HG02884 (cell line): ENCODE measurements around the gene SLC5A6.

ENCODE experiments used
- ATAC-seq: cut with Tn5 transposase; IDR thresholded peaks from one replicate; pipeline ENCODE4 v1.9.1; 2021; ENCODE audit warnings: mild to moderate bottlenecking, moderate library complexity; ENCODE audit not compliant: unreplicated experiment

The SLC5A6 gene

DNA sequence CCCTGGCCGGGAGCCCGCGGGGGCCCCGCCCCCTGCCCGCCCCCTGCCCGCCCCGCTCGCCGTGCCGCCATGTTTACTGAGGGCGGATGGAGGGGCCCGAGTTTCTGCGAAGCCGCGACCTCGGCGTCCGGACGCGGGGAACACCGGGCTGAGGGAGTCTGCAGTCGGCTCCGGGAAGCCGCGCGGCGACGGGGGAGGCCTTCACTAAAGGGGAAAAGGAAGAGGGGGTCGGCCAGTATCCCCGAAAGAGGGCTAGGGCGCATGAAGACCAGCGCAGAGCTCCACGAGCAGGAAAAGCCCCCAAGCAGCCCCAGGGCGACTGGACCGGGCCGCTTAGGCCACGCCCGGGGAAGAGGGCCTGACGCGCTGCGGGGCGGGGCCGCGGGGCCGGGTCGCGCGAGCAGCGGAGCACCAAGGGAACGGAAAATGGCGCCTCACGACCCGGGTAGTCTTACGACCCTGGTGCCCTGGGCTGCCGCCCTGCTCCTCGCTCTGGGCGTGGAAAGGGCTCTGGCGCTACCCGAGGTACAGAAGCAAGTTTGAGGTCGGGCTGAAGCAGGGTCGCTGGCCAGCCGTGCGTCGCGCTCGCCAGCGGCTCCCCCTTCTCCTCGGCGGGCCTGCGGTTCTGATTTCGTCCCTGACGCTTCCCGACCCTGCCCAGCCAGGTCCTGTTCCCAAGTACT, at the start of gene SLC5A6, which contains the start of gene ATRAID:
TSS of gene SLC5A6 (minus strand) at position 326 of the 683 bp plus-strand sequence. CDS start 4,618 bp downstream, outside the sequence.
TSS of gene ATRAID (plus strand) at position 99 of the 683 bp plus-strand sequence. CDS start at position 427, 328 bp downstream.
- peak; percentile 63 for ATAC-seq

DNA sequence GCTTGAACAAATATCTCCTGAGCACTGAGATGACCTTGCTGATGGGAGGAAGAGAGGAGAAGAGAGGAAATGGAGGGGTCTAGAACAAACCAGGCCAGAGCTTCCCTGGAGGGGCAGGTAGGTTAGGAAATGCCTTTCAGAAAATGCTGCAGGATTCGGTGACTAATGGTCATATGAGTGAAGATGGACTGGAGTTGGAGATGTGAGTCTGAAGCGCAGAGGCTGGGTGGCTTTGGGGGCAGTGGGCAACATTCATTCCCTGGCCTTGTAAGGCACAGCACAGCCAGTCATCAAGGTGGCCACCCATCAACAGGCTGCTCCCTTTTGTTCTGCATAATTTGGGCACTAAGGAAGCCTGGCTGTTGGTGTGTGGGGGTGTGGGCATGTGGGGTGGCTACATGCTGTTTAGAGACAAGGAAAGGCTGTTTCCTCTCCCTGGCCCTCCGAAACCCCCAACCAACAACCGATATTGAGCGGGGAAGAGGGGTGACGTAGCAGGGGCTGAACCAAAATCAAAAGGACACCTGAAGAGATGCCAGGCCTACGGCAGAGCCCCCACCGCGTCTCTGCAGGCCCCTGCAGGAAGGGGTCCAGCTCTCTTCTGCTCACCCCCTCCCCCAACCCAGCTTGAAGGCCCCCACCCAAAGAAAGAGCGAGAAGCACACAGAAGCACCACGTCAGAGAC, 49.3 kb upstream of the SLC5A6 start:
- ATAC-seq: no peak

DNA sequence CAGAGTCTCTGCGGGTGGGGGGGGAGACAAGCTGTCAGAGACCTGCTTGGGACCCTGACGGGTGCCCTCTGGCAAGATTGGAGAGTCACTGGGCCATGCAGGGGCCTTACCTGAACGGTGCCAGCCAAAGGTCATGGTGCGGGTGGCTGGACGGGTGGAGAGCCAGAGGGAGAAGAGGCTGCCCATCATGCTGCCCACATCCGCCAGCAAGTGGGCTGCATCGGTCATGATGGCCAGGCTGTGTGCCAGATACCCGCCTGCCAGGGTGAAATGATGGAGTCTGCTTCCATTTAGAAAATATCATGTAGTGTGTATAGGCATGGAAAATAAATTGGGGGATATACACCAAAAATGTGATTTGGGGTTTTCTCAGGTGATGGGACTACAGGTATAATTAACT, 46.0 kb upstream of the SLC5A6 start:
- ATAC-seq: no peak

DNA sequence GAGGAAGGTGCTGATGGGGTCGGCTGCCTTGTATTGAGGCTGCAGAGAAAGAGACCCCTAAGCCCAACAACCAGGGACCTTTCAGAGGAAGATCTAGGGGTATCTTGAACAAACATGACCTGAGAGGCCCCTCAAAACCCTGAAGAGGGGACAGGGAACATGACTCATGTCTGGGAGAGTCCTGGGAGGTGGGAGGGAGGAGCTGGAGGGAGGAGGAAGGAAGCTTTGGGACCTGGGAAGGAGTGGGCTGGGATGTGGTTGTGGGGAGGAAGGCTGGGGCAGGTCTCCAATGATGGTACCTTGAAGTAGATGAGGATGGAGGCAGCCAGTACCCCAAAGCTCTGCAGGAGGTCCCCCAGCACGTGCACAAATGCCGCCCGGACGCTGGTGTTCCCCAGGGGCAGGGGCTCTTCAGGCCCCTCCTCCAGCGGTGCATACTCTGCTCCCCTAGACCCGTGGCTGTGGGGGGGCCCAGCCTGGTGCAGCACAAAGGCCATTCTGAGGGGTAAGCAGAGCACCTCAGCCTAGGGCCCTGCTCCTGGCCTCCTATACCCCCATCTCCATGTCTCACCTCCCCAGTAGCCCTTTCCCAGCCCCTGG, 44.9 kb upstream of the SLC5A6 start:
- no peak for ATAC-seq

DNA sequence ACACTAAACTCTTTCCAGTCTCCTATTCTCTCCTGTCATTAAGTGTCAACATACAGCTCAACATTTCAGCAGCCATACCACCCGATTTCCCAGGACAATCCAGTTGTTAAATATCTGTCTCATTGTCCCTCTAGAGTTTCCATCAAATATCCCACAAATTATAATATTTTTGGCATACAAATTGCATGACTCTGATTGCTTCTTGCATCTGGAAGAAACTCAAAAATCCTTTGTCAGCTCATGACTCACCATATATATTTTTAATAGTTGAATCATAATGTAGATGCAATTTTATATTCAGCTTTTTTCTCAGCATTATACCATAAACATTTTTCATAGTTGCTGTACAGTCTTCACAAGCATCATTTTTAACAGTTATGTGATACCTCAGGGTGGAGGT, 43.6 kb upstream of the SLC5A6 start:
- ATAC-seq: no peak

DNA sequence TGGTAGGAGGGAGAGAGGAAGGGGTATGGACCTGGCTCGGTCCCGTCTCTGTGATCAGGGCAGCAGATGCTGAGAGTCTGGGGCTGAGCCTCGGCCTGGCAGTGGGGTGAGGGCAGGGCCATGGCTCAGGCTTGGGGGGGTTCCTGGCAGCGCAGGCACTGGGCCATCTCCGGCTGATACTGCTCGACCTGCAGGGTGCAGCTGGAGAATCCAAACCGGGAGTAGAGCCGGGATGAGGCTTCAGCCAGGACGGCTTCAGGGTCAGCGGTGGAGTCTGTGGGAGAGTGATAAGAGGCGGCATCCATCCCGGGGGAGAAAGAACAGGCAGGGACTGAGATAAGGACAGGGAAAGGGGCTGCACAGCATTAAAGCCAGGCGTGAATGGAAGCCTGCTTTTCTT, 43.1 kb upstream of the SLC5A6 start:
- ATAC-seq: no peak

DNA sequence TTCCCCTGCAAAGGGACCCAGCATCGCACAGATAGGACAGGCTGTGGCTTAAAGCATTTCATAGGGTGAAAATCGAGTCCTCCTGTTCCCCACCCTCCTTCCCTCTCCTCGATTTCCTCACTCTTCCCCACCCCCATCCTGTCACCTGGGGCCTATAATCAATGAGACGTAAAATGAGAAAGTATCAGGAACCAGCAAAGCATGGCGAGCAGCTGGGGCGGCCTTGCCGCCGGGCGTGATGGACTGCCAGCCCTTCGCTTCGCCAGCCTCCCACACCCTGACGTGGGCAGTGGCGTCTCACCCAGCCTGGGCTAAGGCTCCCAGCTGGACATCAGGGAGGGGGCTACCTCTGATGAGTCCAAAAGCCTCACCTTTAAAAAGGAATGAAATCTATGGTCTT, 39.7 kb upstream of the SLC5A6 start:
- ATAC-seq: no peak

DNA sequence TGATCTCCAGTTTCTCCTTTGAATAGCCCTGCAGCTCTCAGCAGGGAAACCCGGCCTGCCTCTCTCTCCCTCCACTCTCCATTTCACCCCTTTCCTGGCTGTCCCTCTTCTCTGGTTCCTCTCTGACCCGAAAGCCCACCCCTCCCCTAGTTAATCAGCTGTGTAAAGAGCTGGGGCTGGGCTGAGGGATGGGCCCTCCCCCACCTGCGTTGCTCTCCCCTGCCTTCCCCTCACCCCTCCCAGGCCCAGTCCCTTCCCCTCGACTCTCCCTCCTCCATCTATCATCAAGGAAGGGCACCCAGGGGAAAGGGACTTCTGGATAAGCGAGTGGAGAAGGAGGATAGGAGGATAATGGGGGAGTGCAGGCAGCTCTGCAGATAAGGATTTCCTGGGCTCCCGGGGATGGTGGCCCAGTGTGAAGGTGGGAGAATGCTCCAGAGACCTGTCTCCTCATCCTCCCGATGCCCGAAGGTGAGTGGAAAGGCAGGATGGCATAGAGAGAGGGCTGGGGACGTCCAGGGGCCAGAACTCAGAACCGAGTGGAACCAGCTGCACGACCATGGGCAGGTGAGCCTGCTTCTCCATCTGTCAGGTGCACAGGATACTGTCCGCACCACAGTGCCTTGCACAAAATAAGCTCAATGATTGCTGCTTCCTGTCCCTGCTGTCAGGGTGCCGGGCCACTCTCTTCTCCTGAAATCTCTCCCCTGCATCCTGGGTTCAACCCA, 38.7 kb upstream of the SLC5A6 start:
- no peak for ATAC-seq

DNA sequence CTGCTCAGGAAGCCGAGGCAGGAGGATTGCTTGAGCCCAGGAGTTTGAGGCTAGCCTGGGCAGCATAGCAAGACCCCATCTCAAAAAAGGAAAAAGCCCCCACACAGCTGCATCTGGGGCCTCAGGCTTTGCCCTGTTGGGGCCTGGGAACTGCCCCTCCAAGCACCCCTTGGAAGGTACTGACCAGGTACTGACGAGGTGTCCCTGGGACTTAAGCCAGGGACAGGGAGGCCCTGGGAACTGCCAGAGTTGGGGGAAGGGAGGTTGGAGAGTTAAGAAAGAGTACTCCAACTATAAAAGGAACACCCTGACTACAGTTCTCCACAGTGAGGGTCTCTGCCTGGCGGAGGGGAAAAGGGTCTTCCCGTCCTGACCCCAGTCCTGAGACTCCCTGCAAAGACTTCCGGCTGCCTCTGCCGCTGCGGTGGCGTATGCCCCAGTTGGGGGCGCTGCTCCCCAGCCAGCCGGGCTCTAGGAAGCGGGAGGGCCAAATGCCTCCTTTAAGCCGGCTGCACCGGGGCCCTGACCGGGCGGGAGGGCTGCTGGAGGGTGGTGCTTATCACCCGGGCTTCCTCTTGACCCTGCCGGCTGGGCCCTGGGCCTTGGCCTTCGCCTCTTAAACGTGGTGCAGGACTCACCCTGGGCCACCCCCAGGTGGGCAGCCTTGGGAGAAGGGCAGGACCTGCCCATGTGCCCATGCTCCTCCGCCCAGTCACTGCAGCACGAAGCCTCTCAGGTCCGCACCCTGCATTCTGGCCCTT, 38.0 kb upstream of the SLC5A6 start:
- no peak for ATAC-seq

DNA sequence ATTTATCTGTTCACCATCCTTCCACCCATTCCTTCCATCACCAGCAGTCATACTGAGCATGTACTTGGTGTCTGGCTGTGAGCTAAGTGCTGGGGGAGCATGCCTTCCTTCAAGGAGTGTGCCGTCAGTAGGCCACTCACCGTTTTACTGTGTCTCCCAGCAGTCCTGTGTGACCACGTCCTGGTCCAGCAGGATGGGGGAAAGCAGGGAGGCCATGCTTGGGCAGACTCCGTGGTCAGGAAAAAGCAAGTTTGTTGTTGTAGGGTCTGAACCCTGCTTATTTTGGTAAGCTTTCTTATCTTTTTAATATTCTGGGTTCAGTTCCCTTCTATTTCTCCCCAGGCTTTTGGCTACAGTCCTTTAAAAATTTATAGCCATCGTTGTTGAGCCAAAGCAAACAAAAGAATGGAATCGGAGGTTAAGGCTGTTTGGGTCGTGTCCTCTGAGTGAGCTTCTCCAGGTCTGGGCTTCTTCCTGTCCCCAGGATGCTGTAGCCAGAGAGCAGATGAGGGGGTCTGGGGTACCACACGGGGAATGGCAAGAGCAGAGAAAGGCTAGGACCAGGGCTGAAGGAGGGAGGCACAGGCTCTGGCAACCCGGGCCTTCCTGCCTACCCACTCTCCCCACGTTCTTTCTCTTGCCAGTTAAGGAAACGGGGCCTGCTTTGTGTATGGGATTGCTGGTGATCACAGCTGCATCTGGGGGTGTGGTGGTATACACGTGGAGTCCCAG, 37.3 kb upstream of the SLC5A6 start:
- ATAC-seq: no peak

DNA sequence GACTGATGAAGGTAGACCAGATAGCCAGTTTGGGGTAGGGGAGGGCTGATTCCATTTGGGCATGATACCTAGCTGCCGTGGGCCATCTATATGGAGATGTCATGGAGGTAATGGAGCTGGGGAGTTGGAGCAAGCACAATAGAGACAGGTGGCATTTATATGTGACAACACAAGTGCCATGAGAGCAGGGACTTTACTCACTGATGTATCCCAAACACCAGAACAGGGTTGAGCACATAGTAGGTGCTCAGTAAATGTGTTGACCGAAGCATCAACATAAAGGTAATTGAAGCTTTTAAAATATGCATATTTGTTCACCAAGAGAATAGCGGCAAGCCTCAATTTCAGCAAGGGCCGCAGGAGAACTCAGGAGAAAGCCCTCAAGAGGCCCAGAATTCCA, 35.8 kb upstream of the SLC5A6 start:
- ATAC-seq: no peak

DNA sequence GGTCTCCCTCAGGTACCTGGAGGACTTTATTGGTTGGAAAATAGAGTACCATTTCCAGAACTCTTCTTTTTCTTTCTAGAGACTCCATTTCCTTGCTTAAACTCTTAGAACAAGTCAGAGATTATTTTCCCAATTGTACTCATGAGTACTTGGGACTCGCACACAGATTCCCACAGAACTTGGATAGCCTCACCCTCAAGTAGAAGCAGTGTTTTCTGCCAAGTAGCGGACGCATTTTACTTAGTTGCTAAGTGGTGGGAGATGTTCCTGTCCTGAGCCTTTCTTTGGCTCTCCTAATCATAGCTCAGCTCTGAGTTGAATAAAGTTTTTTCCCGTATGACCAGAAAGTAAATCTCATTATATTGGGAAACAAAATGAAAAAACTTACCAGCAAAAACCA, 33.6 kb upstream of the SLC5A6 start:
- no peak for ATAC-seq

DNA sequence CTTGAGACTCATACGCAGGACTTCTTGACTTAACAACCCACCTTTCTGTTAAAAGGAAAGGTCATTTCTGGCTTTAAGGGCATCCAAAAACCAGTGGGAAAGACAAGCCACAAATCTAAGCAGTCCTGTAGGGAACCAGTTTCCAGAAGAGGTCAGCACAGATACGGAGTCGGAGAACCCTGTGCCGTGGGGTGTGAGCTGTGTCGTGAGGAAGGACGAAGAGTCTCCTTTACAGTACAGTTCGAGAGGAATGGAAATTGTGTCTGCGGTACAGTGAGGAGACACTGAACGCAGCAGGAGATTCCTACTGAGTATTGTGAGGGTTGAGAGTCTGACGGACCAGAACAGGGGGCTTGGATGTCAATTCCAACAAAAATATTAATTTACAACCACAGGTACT, 33.0 kb upstream of the SLC5A6 start:
- no peak for ATAC-seq

DNA sequence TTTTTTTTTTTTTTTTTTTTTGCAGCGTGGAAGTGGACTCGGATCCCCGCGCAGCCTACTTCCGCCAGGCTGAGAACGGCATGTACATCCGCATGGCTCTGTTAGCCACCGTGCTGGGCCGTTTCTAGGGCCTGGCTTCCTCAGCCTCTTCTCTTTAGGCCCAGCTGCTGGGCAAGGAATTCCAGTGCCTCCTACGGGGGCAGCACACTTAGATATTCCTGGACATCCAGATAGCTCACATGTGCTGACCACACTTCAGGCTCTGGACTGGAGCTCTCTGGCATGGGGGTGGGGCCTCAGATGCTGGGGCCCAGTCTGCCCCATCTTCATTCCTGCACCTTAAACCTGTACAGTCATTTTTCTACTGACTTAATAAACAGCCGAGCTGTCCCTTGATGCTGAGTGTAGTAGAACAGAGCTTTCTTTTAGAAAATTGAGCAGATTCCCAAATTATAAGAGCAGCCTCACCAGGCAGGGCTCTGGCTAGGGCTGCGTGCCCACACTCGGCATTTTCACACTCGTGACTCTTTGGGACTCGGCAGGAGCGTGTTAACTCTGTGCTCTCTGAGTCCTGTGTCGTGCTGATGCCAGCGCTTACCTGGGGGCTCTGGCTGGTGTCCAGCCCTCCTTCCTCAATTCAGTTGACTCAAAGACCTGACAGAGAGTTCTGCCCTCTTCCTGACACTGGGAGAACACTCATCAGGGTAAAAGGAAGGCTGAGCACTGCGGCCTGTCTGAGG, 31.5 kb upstream of the SLC5A6 start:
- ATAC-seq: no peak

DNA sequence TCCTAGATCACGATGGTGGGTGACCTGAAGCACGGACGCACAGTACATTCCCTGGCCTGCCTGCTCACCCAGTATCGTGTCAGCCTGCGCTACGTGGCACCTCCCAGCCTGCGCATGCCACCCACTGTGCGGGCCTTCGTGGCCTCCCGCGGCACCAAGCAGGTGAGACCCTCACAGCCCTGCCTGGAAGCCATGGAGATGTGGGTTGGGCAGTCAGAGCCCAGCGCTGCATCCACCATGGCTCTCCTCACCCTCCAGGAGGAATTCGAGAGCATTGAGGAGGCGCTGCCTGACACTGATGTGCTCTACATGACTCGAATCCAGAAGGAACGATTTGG, 30.5 kb upstream of the SLC5A6 start:
- no peak for ATAC-seq

DNA sequence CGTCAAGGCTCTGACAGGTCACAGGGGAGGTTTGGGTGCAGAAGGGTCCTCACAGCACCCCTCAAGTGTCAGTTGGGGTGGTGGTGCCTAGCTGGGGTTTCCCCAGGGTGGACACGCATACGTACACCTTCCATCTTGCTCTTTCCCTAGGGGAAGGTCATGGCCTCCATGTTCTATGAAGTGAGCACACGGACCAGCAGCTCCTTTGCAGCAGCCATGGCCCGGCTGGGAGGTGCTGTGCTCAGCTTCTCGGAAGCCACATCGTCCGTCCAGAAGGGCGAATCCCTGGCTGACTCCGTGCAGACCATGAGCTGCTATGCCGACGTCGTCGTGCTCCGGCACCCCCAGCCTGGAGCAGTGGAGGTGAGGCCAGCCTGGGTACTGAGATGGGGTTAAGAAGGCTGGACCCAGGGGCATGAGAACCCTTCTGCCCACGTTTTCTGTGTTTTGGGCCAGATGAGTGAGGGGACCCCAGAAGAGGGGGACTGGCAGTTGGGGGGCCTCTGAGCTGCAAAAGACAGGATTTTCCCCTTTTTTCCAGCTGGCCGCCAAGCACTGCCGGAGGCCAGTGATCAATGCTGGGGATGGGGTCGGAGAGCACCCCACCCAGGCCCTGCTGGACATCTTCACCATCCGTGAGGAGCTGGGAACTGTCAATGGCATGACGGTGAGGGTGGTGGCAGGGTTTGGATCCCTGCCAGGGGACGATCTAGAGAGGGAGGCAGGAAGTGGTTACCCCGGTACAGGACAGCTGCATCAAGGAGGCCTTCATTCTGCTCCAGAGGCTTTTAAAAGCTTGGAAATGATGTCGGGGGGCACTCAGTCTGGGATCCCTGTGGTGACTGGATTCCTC, 29.9 kb upstream of the SLC5A6 start:
- no peak for ATAC-seq

DNA sequence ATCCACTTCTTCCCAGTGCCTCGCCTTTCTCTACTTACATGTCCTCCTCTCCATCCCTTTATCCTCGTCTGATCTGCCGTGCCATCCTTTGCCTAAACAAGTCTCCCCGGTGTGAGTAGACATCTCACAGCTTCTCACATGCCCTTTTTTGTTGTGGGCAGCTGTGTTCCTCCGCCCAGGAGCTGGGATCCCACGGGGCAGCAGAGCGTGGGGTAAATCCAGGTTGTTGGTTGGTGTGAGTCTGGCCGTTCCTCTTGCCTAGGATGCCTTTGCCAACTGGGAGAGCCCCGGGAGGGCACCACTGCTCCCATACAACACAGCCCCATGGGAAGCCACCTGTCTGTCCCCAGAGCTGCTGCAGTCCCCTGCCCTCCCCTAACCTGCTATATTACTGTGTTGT, 28.3 kb upstream of the SLC5A6 start:
- no peak for ATAC-seq

DNA sequence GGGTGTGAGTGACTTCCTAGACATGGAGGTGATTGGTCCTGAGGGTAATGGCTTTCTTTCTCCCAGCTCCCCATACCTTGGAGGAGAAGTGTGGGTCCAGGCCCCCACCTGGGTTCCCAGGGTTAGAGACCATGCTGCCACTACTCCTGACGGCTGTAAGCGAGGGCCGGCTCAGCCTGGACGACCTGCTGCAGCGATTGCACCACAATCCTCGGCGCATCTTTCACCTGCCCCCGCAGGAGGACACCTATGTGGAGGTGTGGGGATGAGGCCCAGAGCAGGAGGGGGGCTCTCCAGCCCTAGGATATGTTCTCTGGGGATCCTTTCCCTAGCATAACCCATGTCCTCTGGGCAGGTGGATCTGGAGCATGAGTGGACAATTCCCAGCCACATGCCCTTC, 26.9 kb upstream of the SLC5A6 start:
- ATAC-seq: no peak
